K562 (cell line): Measurements from ENCODE around the gene LRRC37A3.
"Not testable (repeated sequence)": the region's sequence is repeated elsewhere in the genome, so short reads cannot be mapped to it uniquely, and the experiment has no call there.

ENCODE experiments used
- FOXK2 ChIP-seq, 2 experiments: fragments of 450-650 bp; IDR thresholded peaks in 1 of 2; conservative IDR thresholded peaks in 1 of 2; 2 replicates each; pipeline ENCODE4 v1.6.1; 2016; ENCODE audit warnings: low read depth in 2 of 2, mild to moderate bottlenecking in 1 of 2
- TF ChIP-seq, protein P1 (sequence below): fragments of 450-650 bp; conservative IDR thresholded peaks from 2 replicates; pipeline ENCODE4 v1.6.1; 2016; ENCODE audit warnings: missing genetic modification characterization, low read depth, mild to moderate bottlenecking, control low read depth, missing compliant biosample characterization

DNA sequence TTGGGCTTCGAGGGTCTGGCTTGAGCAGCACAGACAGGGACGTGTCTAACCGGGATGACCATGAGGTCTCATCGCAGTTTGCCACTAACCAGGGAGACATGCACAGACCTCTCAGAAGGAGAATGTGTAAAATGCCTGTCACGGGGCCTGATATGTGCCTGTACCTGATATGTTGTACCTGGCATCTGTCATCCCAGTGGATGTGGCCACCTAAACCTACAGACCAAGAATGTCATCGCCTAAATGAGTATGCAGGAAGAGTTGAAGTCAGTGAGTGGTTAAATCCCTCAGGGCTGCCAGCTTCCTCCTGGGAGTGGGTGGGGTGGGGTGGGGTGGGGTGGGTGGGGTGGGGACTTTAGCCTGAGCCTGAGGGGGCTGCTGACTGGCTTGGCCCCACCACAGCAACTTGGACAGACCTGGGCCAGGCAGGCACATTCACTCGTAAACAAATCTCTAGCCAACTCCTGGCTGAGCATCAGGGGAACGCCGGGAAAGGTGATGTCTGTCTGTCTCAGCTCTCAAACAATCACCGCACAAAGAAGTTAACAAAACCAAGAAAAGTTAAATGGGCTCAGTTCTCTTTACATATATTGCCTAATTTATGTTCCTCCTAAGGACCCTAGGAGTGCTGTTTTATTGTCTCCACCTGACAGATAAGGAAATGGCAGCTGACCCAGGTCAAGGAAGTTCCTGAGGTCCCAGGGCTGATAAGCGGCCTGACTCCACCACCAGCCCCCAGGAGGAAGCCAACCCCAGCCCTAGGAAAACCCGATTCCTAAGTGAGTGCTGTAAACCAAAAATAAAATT is 89.3 kb downstream of the LRRC37A3 start:
- TF ChIP-seq, protein P1, sequence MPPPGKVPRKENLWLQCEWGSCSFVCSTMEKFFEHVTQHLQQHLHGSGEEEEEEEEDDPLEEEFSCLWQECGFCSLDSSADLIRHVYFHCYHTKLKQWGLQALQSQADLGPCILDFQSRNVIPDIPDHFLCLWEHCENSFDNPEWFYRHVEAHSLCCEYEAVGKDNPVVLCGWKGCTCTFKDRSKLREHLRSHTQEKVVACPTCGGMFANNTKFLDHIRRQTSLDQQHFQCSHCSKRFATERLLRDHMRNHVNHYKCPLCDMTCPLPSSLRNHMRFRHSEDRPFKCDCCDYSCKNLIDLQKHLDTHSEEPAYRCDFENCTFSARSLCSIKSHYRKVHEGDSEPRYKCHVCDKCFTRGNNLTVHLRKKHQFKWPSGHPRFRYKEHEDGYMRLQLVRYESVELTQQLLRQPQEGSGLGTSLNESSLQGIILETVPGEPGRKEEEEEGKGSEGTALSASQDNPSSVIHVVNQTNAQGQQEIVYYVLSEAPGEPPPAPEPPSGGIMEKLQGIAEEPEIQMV (tag), result not testable (repeated sequence)
- not testable (repeated sequence) for TF ChIP-seq FOXK2 (conservative IDR thresholded peaks at IDR 0.05 in 1 of 2, IDR thresholded peaks at IDR 0.05 in 1 of 2; ENCODE audit: low read depth in 2 of 2)
